LNCaP clone FGC (cell line): ENCODE measurements around the gene KDM8.
A peak's percentile ranks its signal among the peaks of the same experiment; 100 is the strongest.

Experiments
- DNase-seq: peaks from one replicate; pipeline ENCODE4 v3.0.0-alpha.2; 2011; ENCODE audit warnings: low read depth
- H3K4me3 ChIP-seq: 2 replicates; pipeline ENCODE4 v1.5.1; 2011; ENCODE audit warnings: mild to moderate bottlenecking, low read depth, low read length, control low read depth
- TF ChIP-seq, protein P1 (sequence below): IDR thresholded peaks from 2 replicates; pipeline ENCODE4 v1.5.1; 2012; ENCODE audit warnings: mild to moderate bottlenecking; ENCODE audit not compliant: control insufficient read depth, insufficient read depth; ENCODE audit errors: extremely low read depth

The KDM8 gene

DNA sequence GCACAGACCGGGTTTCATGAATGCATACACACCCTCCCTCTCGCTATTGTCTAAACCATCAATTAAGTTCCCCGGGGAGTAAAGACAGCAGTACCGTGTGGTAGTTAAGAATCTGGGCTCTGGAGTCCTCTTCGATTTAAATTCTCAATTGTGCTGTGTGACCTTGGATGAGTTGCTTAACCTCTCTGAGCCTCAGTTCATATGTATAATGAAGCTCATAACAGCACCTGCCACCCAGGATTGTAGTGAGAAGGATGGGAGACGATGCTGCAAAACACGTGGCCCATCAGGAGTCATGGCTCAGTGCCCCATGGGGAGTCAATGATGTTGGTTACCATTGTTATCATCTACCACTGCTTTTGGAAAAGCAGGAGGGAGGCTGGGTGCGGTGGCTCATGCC, 34.5 kb upstream of the KDM8 start:
- DNase-seq = no peak
- H3K4me3 ChIP-seq = no peak overlapping the region
- TF ChIP-seq, protein P1, sequence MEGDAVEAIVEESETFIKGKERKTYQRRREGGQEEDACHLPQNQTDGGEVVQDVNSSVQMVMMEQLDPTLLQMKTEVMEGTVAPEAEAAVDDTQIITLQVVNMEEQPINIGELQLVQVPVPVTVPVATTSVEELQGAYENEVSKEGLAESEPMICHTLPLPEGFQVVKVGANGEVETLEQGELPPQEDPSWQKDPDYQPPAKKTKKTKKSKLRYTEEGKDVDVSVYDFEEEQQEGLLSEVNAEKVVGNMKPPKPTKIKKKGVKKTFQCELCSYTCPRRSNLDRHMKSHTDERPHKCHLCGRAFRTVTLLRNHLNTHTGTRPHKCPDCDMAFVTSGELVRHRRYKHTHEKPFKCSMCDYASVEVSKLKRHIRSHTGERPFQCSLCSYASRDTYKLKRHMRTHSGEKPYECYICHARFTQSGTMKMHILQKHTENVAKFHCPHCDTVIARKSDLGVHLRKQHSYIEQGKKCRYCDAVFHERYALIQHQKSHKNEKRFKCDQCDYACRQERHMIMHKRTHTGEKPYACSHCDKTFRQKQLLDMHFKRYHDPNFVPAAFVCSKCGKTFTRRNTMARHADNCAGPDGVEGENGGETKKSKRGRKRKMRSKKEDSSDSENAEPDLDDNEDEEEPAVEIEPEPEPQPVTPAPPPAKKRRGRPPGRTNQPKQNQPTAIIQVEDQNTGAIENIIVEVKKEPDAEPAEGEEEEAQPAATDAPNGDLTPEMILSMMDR = no peak

DNA sequence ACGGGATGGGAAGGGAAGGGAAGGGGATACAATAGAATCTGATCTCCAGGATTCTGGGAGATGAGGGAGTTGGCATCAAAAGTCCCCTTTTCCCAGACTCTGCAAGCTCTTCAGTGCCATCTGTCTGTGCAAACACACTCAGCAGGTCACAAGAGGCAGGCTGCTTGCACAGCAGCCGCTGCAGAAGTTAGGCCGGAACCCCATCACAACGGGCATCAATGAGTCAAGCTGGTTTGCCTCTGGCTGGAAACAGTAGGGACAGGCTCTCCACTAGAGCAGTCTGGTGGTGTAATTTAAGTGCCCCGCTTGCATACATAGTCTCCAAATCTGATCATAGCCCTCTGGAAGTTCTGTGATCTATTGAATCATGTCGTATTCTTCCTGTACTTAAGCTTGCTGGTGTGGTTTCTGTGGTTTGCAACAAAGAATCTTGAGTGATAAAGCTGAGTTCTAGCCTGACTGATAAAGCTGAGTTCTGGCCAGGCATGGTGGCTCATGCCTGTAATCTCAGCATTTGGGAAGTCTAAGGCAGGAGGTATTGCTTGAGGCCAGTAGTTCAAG, 33.7 kb upstream of the KDM8 start:
- H3K4me3 ChIP-seq = no peak overlapping the region
- TF ChIP-seq, protein P1 = peak; percentile 59
- DNase-seq = peak; percentile 7

DNA sequence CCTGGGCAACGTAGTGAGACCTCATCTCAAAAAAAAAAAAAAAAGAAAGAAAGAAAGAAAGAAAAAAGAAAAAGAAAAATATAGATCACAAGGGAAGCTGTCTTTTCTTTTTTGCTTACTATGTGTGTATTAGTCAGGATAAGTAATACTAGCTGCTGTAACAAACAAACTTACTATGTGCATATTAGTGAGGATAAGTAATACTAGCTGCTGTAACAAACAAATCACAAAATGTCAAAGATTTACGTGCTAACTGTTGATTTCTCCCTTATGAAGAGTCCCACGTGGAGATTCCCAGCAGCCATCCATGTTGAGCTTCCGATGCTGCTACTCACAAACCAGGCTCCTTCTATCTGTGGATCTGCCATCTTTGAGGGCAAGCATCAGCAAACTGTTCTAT, 31.7 kb upstream of the KDM8 start:
- TF ChIP-seq, protein P1 = no peak
- no peak overlapping the region for H3K4me3 ChIP-seq
- no peak for DNase-seq

DNA sequence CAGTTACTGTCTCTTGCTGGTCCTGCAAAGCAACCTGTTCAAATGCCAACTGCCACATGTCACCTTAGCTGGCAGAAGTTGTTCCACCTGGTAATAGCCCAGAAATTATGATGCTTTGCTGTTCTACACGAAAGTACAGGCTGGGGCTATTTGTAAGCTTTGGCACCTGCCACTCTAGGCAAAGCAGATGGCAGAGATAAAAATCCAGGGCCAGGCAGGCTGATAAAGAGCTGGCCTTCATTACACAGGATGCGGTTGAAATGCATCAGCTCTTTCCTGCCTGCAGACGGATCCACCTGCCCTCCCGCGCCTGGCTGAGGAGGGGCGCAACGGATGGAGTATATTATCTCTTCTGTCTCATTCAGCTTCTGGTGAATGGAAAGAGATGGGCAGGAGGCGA, 29.3 kb upstream of the KDM8 start:
- no peak overlapping the region for H3K4me3 ChIP-seq
- peak; percentile 94 for DNase-seq
- TF ChIP-seq, protein P1 = no peak

DNA sequence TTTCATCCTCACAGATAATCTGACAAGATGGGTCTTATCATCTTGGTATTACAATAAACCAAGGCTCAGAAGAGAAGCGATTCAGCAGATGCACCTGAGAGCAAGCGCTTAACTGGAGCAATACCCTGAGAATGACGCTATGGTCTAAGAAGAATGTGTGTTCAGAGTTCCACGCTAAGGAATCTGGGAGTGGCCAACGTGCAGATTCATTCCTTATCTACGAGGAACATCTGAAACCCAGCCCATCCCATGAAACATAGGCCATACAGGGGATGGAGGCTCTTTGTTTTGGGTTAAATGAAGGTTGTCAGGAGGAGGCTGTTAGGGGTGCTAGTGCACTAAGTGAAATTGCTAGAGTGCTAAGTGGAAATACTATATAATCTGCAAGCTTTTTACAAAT, 28.5 kb upstream of the KDM8 start:
- peak; percentile 6 for DNase-seq
- TF ChIP-seq, protein P1 = no peak
- no peak overlapping the region for H3K4me3 ChIP-seq

DNA sequence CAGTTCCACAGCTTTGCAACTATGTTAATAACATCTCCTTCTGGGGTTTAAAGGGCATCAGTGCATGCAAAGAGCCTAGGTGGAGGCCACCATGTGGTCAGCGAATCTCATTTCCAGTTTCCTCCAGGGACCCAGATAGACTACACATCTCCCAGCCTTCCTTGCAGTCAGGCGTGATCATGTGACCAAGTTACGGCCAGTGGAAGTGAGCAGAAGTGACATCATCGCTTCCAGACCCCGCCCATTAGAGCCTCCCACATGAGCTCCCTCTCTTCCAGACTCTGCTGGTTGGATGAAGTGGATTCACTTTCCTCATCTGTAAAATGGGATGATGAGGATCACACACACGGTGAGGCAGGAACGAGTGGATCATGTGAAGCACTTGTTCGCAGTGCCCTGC, 27.4 kb upstream of the KDM8 start:
- TF ChIP-seq, protein P1 = no peak
- DNase-seq = no peak
- H3K4me3 ChIP-seq = no peak overlapping the region
